ENCODE results near the gene ATP2A3.

DNA sequence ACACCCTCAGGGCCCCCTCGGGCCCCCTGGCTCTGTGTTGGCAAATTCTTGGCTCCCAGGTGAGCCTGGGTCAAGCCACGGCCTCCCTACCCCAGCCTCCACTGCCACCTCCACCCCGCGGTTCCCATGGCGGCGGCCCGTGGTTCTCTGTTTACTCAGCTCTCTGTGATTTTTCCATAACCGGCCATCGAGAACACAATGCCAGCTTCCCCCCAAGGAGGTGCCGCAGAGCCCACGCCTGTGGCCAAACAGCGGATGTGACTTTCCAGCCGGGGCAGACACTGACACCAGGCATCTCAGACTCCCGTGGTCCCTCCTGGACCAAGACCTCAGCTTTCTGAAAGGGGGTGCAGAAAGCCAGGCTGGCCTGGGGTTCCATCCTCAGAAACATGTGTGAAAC, 21.6 kb upstream of the ATP2A3 start:
- TF ChIP-seq, protein P1, sequence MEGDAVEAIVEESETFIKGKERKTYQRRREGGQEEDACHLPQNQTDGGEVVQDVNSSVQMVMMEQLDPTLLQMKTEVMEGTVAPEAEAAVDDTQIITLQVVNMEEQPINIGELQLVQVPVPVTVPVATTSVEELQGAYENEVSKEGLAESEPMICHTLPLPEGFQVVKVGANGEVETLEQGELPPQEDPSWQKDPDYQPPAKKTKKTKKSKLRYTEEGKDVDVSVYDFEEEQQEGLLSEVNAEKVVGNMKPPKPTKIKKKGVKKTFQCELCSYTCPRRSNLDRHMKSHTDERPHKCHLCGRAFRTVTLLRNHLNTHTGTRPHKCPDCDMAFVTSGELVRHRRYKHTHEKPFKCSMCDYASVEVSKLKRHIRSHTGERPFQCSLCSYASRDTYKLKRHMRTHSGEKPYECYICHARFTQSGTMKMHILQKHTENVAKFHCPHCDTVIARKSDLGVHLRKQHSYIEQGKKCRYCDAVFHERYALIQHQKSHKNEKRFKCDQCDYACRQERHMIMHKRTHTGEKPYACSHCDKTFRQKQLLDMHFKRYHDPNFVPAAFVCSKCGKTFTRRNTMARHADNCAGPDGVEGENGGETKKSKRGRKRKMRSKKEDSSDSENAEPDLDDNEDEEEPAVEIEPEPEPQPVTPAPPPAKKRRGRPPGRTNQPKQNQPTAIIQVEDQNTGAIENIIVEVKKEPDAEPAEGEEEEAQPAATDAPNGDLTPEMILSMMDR (IDR thresholded peaks at IDR 0.05), result no peak
- TF ChIP-seq POLR2A (IDR thresholded peaks at IDR 0.05), result no peak
